HG02763 (cell line): ENCODE measurements around the gene MTERF4.

Experiments
- ATAC-seq: cut with Tn5 transposase; IDR thresholded peaks from one replicate; pipeline ENCODE4 v1.9.1; 2021; ENCODE audit warnings: mild to moderate bottlenecking, moderate library complexity; ENCODE audit not compliant: unreplicated experiment

The MTERF4 gene

GRCh38 chr2:241052677-241053360, 49.3 kb downstream of the MTERF4 start:
- ATAC-seq: no peak

- no peak for ATAC-seq
These were observed 50.3 kb downstream of the MTERF4 start for GRCh38 chr2:241051578-241052487.

GRCh38 chr2:241050624-241051577, 51.2 kb downstream of the MTERF4 start:
- no peak for ATAC-seq

GRCh38 chr2:241049739-241050623, 52.1 kb downstream of the MTERF4 start:
- ATAC-seq: no peak

- ATAC-seq: no peak
These were observed 53.1 kb downstream of the MTERF4 start for GRCh38 chr2:241048949-241049343.

GRCh38 chr2:241048149-241048948, 53.7 kb downstream of the MTERF4 start:
- no peak for ATAC-seq

GRCh38 chr2:241047253-241048010, 54.7 kb downstream of the MTERF4 start:
- no peak for ATAC-seq
